ENCODE measurements around the gene ATP11A.

DNA sequence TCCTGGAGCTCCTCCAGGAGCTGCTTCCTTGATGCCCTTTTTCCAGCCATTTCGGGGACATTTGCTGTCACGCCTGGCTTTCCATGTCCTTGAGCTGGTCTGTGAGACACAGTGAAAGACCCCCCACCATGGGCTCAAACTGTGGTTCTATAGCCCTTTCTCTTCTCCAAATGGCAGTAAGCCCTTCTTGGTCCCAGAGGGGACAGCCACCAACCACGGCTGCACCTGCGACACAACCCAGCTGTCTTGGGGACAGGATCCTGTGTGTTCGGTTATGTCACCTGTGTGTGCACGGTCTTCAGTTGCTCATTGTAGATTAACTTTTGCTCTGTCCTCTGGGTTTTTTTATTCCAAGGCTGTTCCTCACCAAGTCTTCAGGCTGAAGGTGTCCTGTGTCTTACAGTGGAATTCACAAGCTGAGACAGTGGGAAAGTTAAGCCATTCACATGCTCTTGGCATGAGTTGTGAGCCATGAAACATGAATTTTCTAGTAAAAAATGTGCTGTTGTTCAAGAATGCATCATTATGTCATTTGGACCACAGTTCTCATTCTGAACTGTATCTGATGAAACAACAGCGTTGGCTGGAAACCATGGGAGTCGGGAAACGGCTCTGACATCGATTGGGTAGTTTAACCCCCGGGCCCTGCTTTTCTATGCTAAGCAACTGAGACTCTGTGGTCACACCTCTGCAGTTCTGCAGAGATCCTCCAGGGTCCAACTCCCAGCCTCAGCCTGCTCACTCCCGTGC is 149.7 kb downstream of the ATP11A start:
- TF ChIP-seq SUZ12 (IDR thresholded peaks at IDR 0.05; ENCODE audit: extremely low read depth, insufficient read depth, insufficient read length): no peak
- no peak for TF ChIP-seq YY1 (IDR thresholded peaks at IDR 0.05; ENCODE audit: insufficient read depth, insufficient read length)
- TF ChIP-seq ZNF274 (IDR thresholded peaks at IDR 0.05; ENCODE audit: low read depth, low read length): no peak

Data from NT2/D1 (cell line).